IMR-90 (cell line): ENCODE measurements around the gene PFKFB2. TPM values are rescaled to one million over a fixed set of nuclear protein-coding genes. Genes with fewer than 3 reads are reported as not detected.

Source experiments
- ATAC-seq: fragments of 200-7000 bp; cut with Tn5 transposase; 2 replicates; pipeline ENCODE4 v1.9.1; 2020; ENCODE audit warnings: low read depth, mild to moderate bottlenecking, moderate library complexity
- BruUV-seq: library from RNA; stranded (reverse); fragments of 400-500 nt; replicated peaks from 2 replicates; lab custom pipeline; 2021; lab: Mats Ljungman, UMichigan
- CTCF ChIA-PET: fragments of 300-600 bp; formaldehyde crosslinking; extraction: SDS; loops from one replicate; lab custom pipeline; 2021; ENCODE audit warnings: antibody characterized with exemption; lab: Yijun Ruan, JAX
- POLR2A ChIA-PET: fragments of 300-600 bp; sonication (Branson Sonifier 250); formaldehyde crosslinking; loops from one replicate; lab custom pipeline; 2022; ENCODE audit warnings: antibody characterized with exemption; ENCODE audit not compliant: unreplicated experiment; lab: Charles Lee
- DNase-seq: peaks from one replicate; pipeline ENCODE4 v3.0.0; 2013
- H2AFZ ChIP-seq: replicated peaks from 2 replicates; pipeline ENCODE3; 2013; ENCODE audit warnings: low read length, mild to moderate bottlenecking; ENCODE audit not compliant: poor library complexity
- H2AK5ac ChIP-seq: 2 replicates; pipeline ENCODE4 v1.6.1; 2013; ENCODE audit warnings: low read depth, low read length, inconsistent platforms
- H2AK9ac ChIP-seq: replicated peaks from 2 replicates; pipeline ENCODE3; 2013; ENCODE audit warnings: mild to moderate bottlenecking, low read depth, low read length, moderate library complexity; ENCODE audit not compliant: poor library complexity
- H2BK120ac ChIP-seq: 2 replicates; pipeline ENCODE4 v1.6.1; 2013; ENCODE audit warnings: low read depth, low read length, inconsistent platforms
- H2BK15ac ChIP-seq: 3 replicates; pipeline ENCODE4 v1.6.1; 2013; ENCODE audit warnings: low read depth, low read length, inconsistent platforms
- H2BK20ac ChIP-seq: 2 replicates; pipeline ENCODE4 v1.6.1; 2013; ENCODE audit warnings: low read depth, mild to moderate bottlenecking, inconsistent platforms, low read length, moderate library complexity
- H2BK5ac ChIP-seq: 2 replicates; pipeline ENCODE4 v1.6.1; 2013; ENCODE audit warnings: mild to moderate bottlenecking, low read depth, low read length, inconsistent platforms; ENCODE audit not compliant: poor library complexity, severe bottlenecking
- H3K14ac ChIP-seq: replicated peaks from 2 replicates; pipeline ENCODE4 v1.6.1; 2013; ENCODE audit warnings: low read depth, low read length, inconsistent platforms
- H3K18ac ChIP-seq: 2 replicates; pipeline ENCODE4 v1.6.1; 2013; ENCODE audit warnings: low read depth, low read length, control low read depth
- H3K23ac ChIP-seq: 2 replicates; pipeline ENCODE4 v1.6.1; 2013; ENCODE audit warnings: low read depth, low read length, inconsistent platforms
- H3K27ac ChIP-seq: 2 replicates; pipeline ENCODE4 v1.5.1; 2013; ENCODE audit warnings: mild to moderate bottlenecking, control low read depth, low read length; ENCODE audit not compliant: insufficient read depth
- H3K27me3 ChIP-seq: 2 replicates; pipeline ENCODE4 v1.6.1; 2013; ENCODE audit warnings: low read length; ENCODE audit not compliant: control insufficient read depth, insufficient read depth
- H3K36me3 ChIP-seq: 2 replicates; pipeline ENCODE4 v1.6.1; 2013; ENCODE audit warnings: low read length, mixed read lengths; ENCODE audit not compliant: control insufficient read depth, insufficient read depth
- H3K4ac ChIP-seq: 2 replicates; pipeline ENCODE4 v1.6.1; 2013; ENCODE audit warnings: low read depth, low read length, inconsistent platforms
- H3K4me1 ChIP-seq: 2 replicates; pipeline ENCODE4 v1.6.1; 2013; ENCODE audit warnings: low read length, mixed read lengths; ENCODE audit not compliant: control insufficient read depth, insufficient read depth
- H3K4me2 ChIP-seq: 2 replicates; pipeline ENCODE4 v1.6.1; 2013; ENCODE audit warnings: low read depth, mild to moderate bottlenecking, control low read depth, low read length, moderate library complexity
- H3K4me3 ChIP-seq: 2 replicates; pipeline ENCODE4 v1.5.1; 2013; ENCODE audit warnings: low read depth, mild to moderate bottlenecking, control low read depth, low read length, moderate library complexity; ENCODE audit not compliant: insufficient read depth
- H3K56ac ChIP-seq: 2 replicates; pipeline ENCODE4 v1.6.1; 2013; ENCODE audit warnings: low read length, inconsistent platforms; ENCODE audit not compliant: insufficient read depth; ENCODE audit errors: extremely low read depth
- H3K79me1 ChIP-seq, 2 experiments: 2 replicates each; pipeline ENCODE4 v1.6.1; 2013; ENCODE audit warnings: low read length in 2 of 2, inconsistent platforms in 1 of 2, low read depth in 1 of 2
- H3K9ac ChIP-seq: 2 replicates; pipeline ENCODE4 v1.6.1; 2013; ENCODE audit warnings: low read depth, low read length, control low read depth
- H3K9me1 ChIP-seq: 2 replicates; pipeline ENCODE4 v1.6.1; 2013; ENCODE audit warnings: low read length, inconsistent platforms; ENCODE audit not compliant: insufficient read depth
- H3K9me3 ChIP-seq: 2 replicates; pipeline ENCODE4 v1.6.1; 2013; ENCODE audit warnings: low read length; ENCODE audit not compliant: control insufficient read depth, insufficient read depth
- H4K20me1 ChIP-seq: 2 replicates; pipeline ENCODE4 v1.6.1; 2013; ENCODE audit warnings: low read length, inconsistent platforms; ENCODE audit not compliant: insufficient read depth
- H4K5ac ChIP-seq: 2 replicates; pipeline ENCODE4 v1.6.1; 2013; ENCODE audit warnings: mild to moderate bottlenecking, low read depth, low read length, control low read depth
- H4K8ac ChIP-seq, 2 experiments: 2 replicates each; pipeline ENCODE4 v1.6.1; 2013; ENCODE audit warnings: low read depth in 2 of 2, low read length in 2 of 2, control low read depth in 1 of 2, inconsistent platforms in 1 of 2
- H4K91ac ChIP-seq: 2 replicates; pipeline ENCODE4 v1.6.1; 2013; ENCODE audit warnings: low read depth, low read length, inconsistent platforms; ENCODE audit not compliant: insufficient read depth
- BHLHE40 ChIP-seq: fragments of 150-350 bp; IDR thresholded peaks from 2 replicates; pipeline ENCODE4 v1.6.1; 2016; ENCODE audit warnings: mild to moderate bottlenecking, low read depth, low read length
- RAD21 ChIP-seq: IDR thresholded peaks from 2 replicates; pipeline ENCODE4 v1.6.1; 2012; ENCODE audit warnings: low read length, improper control_type of control experiment
- SMC3 ChIP-seq: fragments of 150-350 bp; IDR thresholded peaks from 2 replicates; pipeline ENCODE4 v1.6.1; 2016; ENCODE audit warnings: low read depth, mild to moderate bottlenecking, antibody characterized with exemption, low read length, moderate library complexity
- WGBS, 2 experiments: methylation state at CpG; one replicate each; pipeline versions ENCODE4 v1.1.5 to v1.1.7; 2013; ENCODE audit warnings: missing lambda C conversion rate in 2 of 2; ENCODE audit not compliant: insufficient read length in 1 of 2; ENCODE audit errors: extremely low coverage in 2 of 2; 5-methylcytosine and 5-hydroxymethylcytosine counted together
- dilution Hi-C: fragments of 300-500 bp; cut with HindIII; formaldehyde crosslinking; loops from one replicate; pipeline ENCODE4 v1.14.3; 2018; ENCODE audit warnings: low sequenced_read_pairs; ENCODE audit not compliant: unreplicated experiment
- in situ Hi-C: fragments of 300-500 bp; cut with MboI; formaldehyde crosslinking; loops from 3 replicates; pipeline ENCODE4 v1.14.3; 2019; ENCODE audit warnings: low sequenced_read_pairs, inconsistent platforms, mixed read lengths
- intact Hi-C: fragments of 100-400 bp; cut with micrococcal nuclease; formaldehyde crosslinking; loops from 2 replicates; pipeline ENCODE4 v1.10.0; 2022
- polyA plus RNA-seq, 3 experiments: library from polyadenylated mRNA; depleted of rRNA; stranded (reverse); fragments of >200 nt; gene quantifications; 2 replicates each; pipeline ENCODE4 v1.2.3, GENCODE V29; 2012; ENCODE audit warnings: low replicate concordance in 1 of 3
- total RNA-seq: library from RNA; depleted of rRNA; stranded (reverse); fragments of >200 nt; gene quantifications from 2 replicates; pipeline ENCODE4 v1.2.3, GENCODE V29; 2012
- TF ChIP-seq, protein P1 (sequence below): conservative IDR thresholded peaks from 2 replicates; pipeline ENCODE4 v1.5.1; 2012; ENCODE audit warnings: mild to moderate bottlenecking, low read depth, low read length, improper control_type of control experiment

PFKFB2 gene
- total and polyA plus RNA-seq, 2 of the 4 experiments (the other 2 are of a cell fraction): 0.62 to 1.3 TPM

DNA sequence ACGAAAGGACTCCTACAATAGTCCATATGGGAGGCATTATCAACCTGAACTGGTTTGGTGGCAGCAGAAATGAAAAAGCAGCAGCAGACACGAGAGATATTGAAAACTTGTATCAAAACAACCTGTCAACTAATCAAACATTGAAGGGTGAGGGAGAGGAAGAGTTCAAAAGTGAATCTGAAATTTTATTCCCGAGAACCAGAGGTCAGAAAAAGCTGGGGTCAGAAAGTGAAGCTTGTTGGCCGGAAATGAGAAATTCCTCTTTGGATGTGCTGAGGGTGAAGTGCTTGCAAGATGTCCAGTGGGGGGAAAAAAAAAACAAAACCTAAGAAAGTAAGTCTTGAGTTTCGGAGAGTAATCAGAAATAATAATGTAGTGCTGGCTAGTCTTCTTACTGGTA, 49.1 kb downstream of the PFKFB2 start:
- DNase-seq: no peak
- H4K20me1 ChIP-seq: no peaks in the 10 kb centered on the region
- ChIA-PET POLR2A (no interaction called here), CTCF (no interaction called here)
- 0 out of 2 replicates have a peak, but pooled peaks cover 1% of the 10 kb centered on the region for H3K27me3 ChIP-seq
- H3K9ac ChIP-seq: no peak overlapping the region
- no peak overlapping the region for H3K56ac ChIP-seq
- no peak overlapping the region for H3K23ac ChIP-seq
- no peaks in the 10 kb centered on the region for H3K36me3 ChIP-seq
- H3K9me3 ChIP-seq: no peaks in the 10 kb centered on the region
- no peak overlapping the region for H2BK15ac ChIP-seq
- no peaks in the 10 kb centered on the region for H3K79me1 ChIP-seq
- H3K4ac ChIP-seq: no peak overlapping the region
- H2AFZ ChIP-seq: no peak overlapping the region
- no peak overlapping the region for H3K27ac ChIP-seq
- H2BK120ac ChIP-seq: no peak overlapping the region
- no peaks in the 10 kb centered on the region for H3K9me1 ChIP-seq
- no peak overlapping the region for H3K4me3 ChIP-seq
- H2AK5ac ChIP-seq: no peak overlapping the region
- no peak overlapping the region for H3K14ac ChIP-seq
- 0% methylated on average over 1 of the region's 5 CpGs; no CpG with 5 or more reads in 1 of the 2 experiments for WGBS, 2 experiments
- H4K5ac ChIP-seq: no peak overlapping the region
- no peak overlapping the region for H4K91ac ChIP-seq
- H3K4me1 ChIP-seq: no peaks in the 10 kb centered on the region
- no TSS peak for BruUV-seq
- ATAC-seq: no peak
- H3K18ac ChIP-seq: no peak overlapping the region
- H3K4me2 ChIP-seq: no peak overlapping the region
- no peak overlapping the region for H2AK9ac ChIP-seq
- intact Hi-C loops: no loop called here
- H2BK5ac ChIP-seq: no peak overlapping the region
- dilution Hi-C loops: no loop called here
- in situ Hi-C loops: no loop called here
- H4K8ac ChIP-seq: no peak overlapping the region
- no peak overlapping the region for H2BK20ac ChIP-seq
- TF ChIP-seq, protein P1, sequence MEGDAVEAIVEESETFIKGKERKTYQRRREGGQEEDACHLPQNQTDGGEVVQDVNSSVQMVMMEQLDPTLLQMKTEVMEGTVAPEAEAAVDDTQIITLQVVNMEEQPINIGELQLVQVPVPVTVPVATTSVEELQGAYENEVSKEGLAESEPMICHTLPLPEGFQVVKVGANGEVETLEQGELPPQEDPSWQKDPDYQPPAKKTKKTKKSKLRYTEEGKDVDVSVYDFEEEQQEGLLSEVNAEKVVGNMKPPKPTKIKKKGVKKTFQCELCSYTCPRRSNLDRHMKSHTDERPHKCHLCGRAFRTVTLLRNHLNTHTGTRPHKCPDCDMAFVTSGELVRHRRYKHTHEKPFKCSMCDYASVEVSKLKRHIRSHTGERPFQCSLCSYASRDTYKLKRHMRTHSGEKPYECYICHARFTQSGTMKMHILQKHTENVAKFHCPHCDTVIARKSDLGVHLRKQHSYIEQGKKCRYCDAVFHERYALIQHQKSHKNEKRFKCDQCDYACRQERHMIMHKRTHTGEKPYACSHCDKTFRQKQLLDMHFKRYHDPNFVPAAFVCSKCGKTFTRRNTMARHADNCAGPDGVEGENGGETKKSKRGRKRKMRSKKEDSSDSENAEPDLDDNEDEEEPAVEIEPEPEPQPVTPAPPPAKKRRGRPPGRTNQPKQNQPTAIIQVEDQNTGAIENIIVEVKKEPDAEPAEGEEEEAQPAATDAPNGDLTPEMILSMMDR: no peak
- no peak for TF ChIP-seq BHLHE40
- TF ChIP-seq SMC3: no peak
- TF ChIP-seq RAD21: no peak
